Measurements from ENCODE around the gene TMEM161B. TPM values are rescaled to one million over a fixed set of nuclear protein-coding genes. Genes with fewer than 3 reads are reported as not detected.

Gene TMEM161B
- polyA plus RNA-seq, 1 donor: 31.8 TPM

DNA sequence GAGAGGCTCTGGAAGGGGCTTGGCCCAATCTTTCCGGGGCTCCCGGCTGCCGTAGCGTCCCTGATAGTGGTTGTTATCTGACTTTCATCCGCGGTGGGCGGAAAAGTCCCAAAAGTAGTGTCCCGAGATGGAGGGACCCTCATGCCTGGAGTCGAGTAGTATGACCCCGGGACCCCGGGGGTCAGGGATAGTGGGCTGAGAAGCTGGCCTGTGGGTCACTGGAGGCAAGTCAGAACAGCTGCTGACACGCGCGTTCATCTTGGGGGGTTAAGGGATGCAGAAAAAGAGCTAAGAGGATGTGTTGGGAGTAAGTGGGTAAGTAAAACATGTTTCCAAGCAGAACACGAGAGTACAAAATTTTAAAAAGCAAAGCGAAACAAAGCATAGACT is 123.4 kb downstream of the TMEM161B start:
- H3K9me3 ChIP-seq (ENCODE audit: control insufficient read depth, low read depth, low read length): peaks cover 2% of the 10 kb centered on the region
- H3K36me3 ChIP-seq (ENCODE audit: control insufficient read depth, insufficient read depth, low read length): no peaks in the 10 kb centered on the region
- no peak overlapping the region for H3K27ac ChIP-seq (ENCODE audit: low read length)
- H3K4me3 ChIP-seq (ENCODE audit: low read length): no peak overlapping the region
- DNase-seq: no peak
- 17% methylated on average over 2 of the region's 16 CpGs for WGBS (ENCODE audit: insufficient coverage, low lambda C conversion rate)
- peaks cover 31% of the 10 kb centered on the region for H3K4me1 ChIP-seq (ENCODE audit: control insufficient read depth, insufficient read depth, low read length)
- peaks cover 53% of the 10 kb centered on the region for H3K27me3 ChIP-seq (ENCODE audit: control insufficient read depth, insufficient read depth, low read length)

All from large intestine (tissue), 3 donors.